Transverse colon (tissue), 4 donors: Measurements from ENCODE around the gene CD22.
"Not testable (repeated sequence)": the region's sequence is repeated elsewhere in the genome, so short reads cannot be mapped to it uniquely, and the experiment has no call there.

Source experiments
- POLR2AphosphoS5 ChIP-seq, 3 donors: sonication (generic); formaldehyde crosslinking; IDR thresholded peaks; one replicate each; pipeline ENCODE4 v1.6.1; 2016; ENCODE audit warnings: antibody characterized with exemption in 3 of 3
- TF ChIP-seq, protein P1 (sequence below), 5 experiments: fragments of 200-600 bp in 3 of 5; fragments of 450-650 bp in 2 of 5; sonication (generic) in 3 of 5; IDR thresholded peaks; 1 replicate in 2 of 5; 2 replicates in 3 of 5; pipeline ENCODE4 v1.5.1; 2016 to 2017; ENCODE audit warnings: antibody characterized with exemption in 5 of 5, inconsistent platforms in 3 of 5, mild to moderate bottlenecking in 2 of 5, moderate library complexity in 1 of 5

GRCh38 chr19:35285465-35285864, 43.5 kb upstream of the CD22 start:
- not testable (repeated sequence) for TF ChIP-seq POLR2AphosphoS5 (IDR thresholded peaks at IDR 0.05)
- TF ChIP-seq, protein P1, sequence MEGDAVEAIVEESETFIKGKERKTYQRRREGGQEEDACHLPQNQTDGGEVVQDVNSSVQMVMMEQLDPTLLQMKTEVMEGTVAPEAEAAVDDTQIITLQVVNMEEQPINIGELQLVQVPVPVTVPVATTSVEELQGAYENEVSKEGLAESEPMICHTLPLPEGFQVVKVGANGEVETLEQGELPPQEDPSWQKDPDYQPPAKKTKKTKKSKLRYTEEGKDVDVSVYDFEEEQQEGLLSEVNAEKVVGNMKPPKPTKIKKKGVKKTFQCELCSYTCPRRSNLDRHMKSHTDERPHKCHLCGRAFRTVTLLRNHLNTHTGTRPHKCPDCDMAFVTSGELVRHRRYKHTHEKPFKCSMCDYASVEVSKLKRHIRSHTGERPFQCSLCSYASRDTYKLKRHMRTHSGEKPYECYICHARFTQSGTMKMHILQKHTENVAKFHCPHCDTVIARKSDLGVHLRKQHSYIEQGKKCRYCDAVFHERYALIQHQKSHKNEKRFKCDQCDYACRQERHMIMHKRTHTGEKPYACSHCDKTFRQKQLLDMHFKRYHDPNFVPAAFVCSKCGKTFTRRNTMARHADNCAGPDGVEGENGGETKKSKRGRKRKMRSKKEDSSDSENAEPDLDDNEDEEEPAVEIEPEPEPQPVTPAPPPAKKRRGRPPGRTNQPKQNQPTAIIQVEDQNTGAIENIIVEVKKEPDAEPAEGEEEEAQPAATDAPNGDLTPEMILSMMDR (IDR thresholded peaks at IDR 0.05) = not testable (repeated sequence)
